OCI-LY1 (cell line): Measurements from ENCODE around the gene MSMB.
"Not testable (repeated sequence)": the region's sequence is repeated elsewhere in the genome, so short reads cannot be mapped to it uniquely, and the experiment has no call there.

Experiments used
- H2AFZ ChIP-seq: fragments of 200-600 bp; sonication (generic), shearing (Covaris generic); 2 replicates; pipeline ENCODE4 v1.6.0; 2014; ENCODE audit warnings: antibody characterized with exemption, mild to moderate bottlenecking, low read length
- H3F3A ChIP-seq: fragments of 200-600 bp; sonication (generic), shearing (Covaris generic); 2 replicates; pipeline ENCODE4 v1.6.0; 2014; ENCODE audit warnings: mild to moderate bottlenecking, antibody characterized with exemption, low read length, moderate library complexity; ENCODE audit not compliant: insufficient read depth
- H3K27ac ChIP-seq: fragments of 200-600 bp; sonication (generic); 2 replicates; pipeline ENCODE4 v1.5.1; 2014; ENCODE audit warnings: low read length, mixed run types, mild to moderate bottlenecking, low read depth; ENCODE audit not compliant: poor library complexity, severe bottlenecking
- H3K27me3 ChIP-seq: fragments of 200-600 bp; sonication (generic); 2 replicates; pipeline ENCODE4 v1.6.0; 2014; ENCODE audit warnings: antibody characterized with exemption, mild to moderate bottlenecking, low read length, moderate library complexity; ENCODE audit not compliant: insufficient read depth
- H3K36me3 ChIP-seq: fragments of 200-600 bp; sonication (generic); 2 replicates; pipeline ENCODE4 v1.6.1; 2014; ENCODE audit warnings: mild to moderate bottlenecking, antibody characterized with exemption, low read length, moderate library complexity, mixed read lengths; ENCODE audit not compliant: insufficient read depth
- H3K4me1 ChIP-seq: fragments of 200-600 bp; sonication (generic); 2 replicates; pipeline ENCODE4 v1.5.1; 2014; ENCODE audit warnings: mild to moderate bottlenecking, low read length, moderate library complexity; ENCODE audit not compliant: insufficient read depth, severe bottlenecking
- H3K4me2 ChIP-seq: fragments of 200-600 bp; sonication (generic), shearing (Covaris generic); 2 replicates; pipeline ENCODE4 v1.6.1; 2014; ENCODE audit warnings: low read length
- H3K4me3 ChIP-seq: fragments of 200-600 bp; sonication (generic); 2 replicates; pipeline ENCODE4 v1.5.1; 2014; ENCODE audit warnings: low read length, low read depth, mild to moderate bottlenecking, mixed read lengths; ENCODE audit not compliant: poor library complexity, severe bottlenecking
- H3K79me2 ChIP-seq: fragments of 200-600 bp; shearing (Covaris generic); 2 replicates; pipeline ENCODE4 v1.6.1; 2016; ENCODE audit warnings: mixed run types, low read length, mixed read lengths; ENCODE audit not compliant: insufficient read depth
- H3K9ac ChIP-seq: fragments of 200-600 bp; sonication (generic), shearing (Covaris generic); 2 replicates; pipeline ENCODE4 v1.6.1; 2014; ENCODE audit warnings: mild to moderate bottlenecking, low read length, mixed read lengths
- H3K9me2 ChIP-seq: fragments of 200-600 bp; sonication (generic), shearing (Covaris generic); 2 replicates; pipeline ENCODE4 v1.6.1; 2014; ENCODE audit warnings: low read depth, mild to moderate bottlenecking, low read length, mixed read lengths
- H3K9me3 ChIP-seq: fragments of 200-600 bp; shearing (Covaris generic); 2 replicates; pipeline ENCODE4 v1.6.1; 2014; ENCODE audit warnings: low read length, mixed read lengths
- H4K20me1 ChIP-seq: fragments of 200-600 bp; sonication (generic), shearing (Covaris generic); 2 replicates; pipeline ENCODE4 v1.6.0; 2016; ENCODE audit warnings: mild to moderate bottlenecking, low read length; ENCODE audit not compliant: insufficient read depth
- EZH2 ChIP-seq: fragments of 200-600 bp; sonication (generic), shearing (Covaris generic); IDR thresholded peaks from 2 replicates; pipeline ENCODE4 v1.8.0; 2017; ENCODE audit warnings: borderline replicate concordance, mixed run types, mild to moderate bottlenecking, antibody characterized with exemption, low read length, moderate library complexity, mixed read lengths
- TF ChIP-seq, protein P1 (sequence below): fragments of 200-600 bp; sonication (generic), shearing (Covaris generic); IDR thresholded peaks from 2 replicates; pipeline ENCODE4 v1.5.1; 2017; ENCODE audit warnings: mild to moderate bottlenecking, antibody characterized with exemption, low read length, moderate library complexity, mixed read lengths

The MSMB gene

DNA sequence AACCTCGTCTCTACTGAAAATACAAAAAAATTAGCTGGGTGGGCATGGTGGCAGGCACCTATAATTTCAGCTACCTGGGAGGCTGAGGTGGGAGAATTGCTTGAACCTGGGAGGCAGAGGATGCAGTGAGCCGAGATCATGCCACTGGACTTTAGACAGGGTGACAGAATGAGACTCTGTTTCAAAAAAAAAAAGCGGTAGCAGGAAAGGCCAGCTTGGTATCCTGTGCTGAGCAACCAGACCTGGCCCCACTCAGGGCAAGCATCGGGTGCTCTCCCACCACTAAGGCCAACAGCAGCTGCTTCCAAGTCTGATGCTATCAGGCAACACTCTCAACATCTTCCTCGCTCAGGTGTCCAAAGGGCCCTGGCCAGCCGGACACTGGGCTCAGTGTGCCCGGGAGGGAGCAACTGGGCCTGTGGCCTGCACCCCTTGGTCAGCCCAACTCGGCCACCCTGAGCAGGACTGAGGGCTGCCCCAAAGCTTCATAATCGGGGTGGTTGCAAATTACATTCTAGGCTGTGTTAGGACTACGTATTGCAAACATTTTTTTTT is 44.3 kb upstream of the MSMB start:
- Histone ChIP-seq H3K9me2 (no peaks in the 10 kb centered on the region), H3K4me3 (no peak overlapping the region), H3K79me2 (no peaks in the 10 kb centered on the region), H3K9ac (no peak overlapping the region), H3K36me3 (no peaks in the 10 kb centered on the region), H3K27ac (no peak overlapping the region), H2AFZ (no peak overlapping the region), H3K4me1 (peaks cover 20% of the 10 kb centered on the region), H3K4me2 (no peak overlapping the region), H3K9me3 (no peaks in the 10 kb centered on the region), H4K20me1 (no peaks in the 10 kb centered on the region), H3F3A (no peaks in the 10 kb centered on the region), H3K27me3 (no peaks in the 10 kb centered on the region)
- no peak for TF ChIP-seq EZH2
- TF ChIP-seq, protein P1, sequence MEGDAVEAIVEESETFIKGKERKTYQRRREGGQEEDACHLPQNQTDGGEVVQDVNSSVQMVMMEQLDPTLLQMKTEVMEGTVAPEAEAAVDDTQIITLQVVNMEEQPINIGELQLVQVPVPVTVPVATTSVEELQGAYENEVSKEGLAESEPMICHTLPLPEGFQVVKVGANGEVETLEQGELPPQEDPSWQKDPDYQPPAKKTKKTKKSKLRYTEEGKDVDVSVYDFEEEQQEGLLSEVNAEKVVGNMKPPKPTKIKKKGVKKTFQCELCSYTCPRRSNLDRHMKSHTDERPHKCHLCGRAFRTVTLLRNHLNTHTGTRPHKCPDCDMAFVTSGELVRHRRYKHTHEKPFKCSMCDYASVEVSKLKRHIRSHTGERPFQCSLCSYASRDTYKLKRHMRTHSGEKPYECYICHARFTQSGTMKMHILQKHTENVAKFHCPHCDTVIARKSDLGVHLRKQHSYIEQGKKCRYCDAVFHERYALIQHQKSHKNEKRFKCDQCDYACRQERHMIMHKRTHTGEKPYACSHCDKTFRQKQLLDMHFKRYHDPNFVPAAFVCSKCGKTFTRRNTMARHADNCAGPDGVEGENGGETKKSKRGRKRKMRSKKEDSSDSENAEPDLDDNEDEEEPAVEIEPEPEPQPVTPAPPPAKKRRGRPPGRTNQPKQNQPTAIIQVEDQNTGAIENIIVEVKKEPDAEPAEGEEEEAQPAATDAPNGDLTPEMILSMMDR: no peak

DNA sequence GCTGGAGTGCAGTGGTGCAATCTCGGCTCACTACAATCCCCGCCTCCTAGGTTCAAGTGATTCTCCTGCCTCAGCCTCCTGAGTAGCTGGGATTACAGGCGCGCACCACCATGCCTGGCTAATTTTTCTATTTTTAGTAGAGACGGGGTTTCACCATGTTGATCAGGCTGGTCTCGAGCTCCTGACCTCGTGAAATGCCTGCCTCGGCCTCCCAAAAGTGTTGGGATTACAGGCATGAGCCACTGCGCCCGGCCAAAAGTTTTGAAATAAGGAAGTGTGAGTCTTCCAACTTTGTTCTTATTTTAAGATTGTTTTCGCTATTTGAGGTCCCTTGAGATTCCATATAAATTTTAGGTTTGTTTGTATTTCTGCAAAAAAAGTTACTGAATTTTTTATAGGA is 41.3 kb upstream of the MSMB start:
- not testable (repeated sequence) for H3F3A ChIP-seq, H4K20me1 ChIP-seq, H3K27ac ChIP-seq, H3K79me2 ChIP-seq, H3K4me2 ChIP-seq, H3K9ac ChIP-seq, H2AFZ ChIP-seq, H3K36me3 ChIP-seq, H3K4me3 ChIP-seq, H3K27me3 ChIP-seq, H3K9me3 ChIP-seq, H3K9me2 ChIP-seq
- H3K4me1 ChIP-seq: peaks cover 12% of the 10 kb centered on the region

DNA sequence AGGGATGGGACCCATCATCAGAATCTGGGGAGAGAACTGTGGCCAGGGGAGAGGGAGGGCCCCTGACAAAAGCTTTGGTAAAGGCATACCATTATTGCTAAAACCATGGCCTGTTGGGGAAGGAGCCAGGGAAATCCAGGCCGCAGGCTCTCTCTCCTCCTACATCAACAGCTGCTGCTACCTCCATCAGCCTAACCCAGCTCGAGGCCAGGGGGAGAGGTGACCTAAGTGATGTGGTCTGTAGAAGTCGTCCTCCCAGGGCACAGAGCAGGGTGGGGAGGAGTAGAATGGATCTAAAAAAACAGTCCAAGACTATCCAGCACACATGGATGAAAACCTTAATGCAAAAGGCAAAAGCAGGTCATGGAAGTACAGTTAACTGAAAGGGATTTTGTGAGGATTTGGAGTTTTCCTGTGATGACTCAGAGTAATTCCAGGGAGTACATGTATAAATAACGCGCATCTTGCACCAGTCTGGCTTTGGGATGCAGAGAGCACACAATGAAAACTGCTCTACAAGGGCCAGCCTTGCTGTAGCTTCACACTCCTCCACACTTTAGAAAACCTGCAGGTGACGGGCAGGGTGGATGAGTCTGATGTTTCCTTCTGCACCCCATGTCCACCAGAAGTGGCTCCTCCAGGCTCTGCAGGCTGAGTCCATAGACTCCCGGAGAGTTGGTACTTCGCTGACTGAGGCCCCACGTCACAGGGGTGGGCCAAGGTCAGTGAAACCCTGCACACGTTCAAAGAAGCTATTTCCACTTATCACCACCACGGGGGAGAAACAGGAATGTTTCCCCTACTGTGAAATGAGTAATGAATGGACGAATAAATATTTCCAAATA is 38.5 kb upstream of the MSMB start:
- Histone ChIP-seq H3K9me2 (no peaks in the 10 kb centered on the region), H3K4me1 (no peaks in the 10 kb centered on the region), H3F3A (no peaks in the 10 kb centered on the region), H3K9ac (no peak overlapping the region), H3K27ac (no peak overlapping the region), H3K79me2 (no peaks in the 10 kb centered on the region), H4K20me1 (no peaks in the 10 kb centered on the region), H2AFZ (no peak overlapping the region), H3K4me2 (no peak overlapping the region), H3K36me3 (no peaks in the 10 kb centered on the region), H3K27me3 (no peaks in the 10 kb centered on the region), H3K9me3 (no peaks in the 10 kb centered on the region), H3K4me3 (no peak overlapping the region)
- no peak for TF ChIP-seq EZH2
- TF ChIP-seq, protein P1: no peak
